Endodermal cell (in vitro differentiated cells): ENCODE results near the gene ASTN1. TPM values are rescaled to one million over a fixed set of nuclear protein-coding genes. Genes with fewer than 3 reads are reported as not detected.

Source experiments
- DNase-seq: peaks from one replicate; pipeline ENCODE4 v3.0.0-alpha.2; 2017
- H3K27ac ChIP-seq: 2 replicates; pipeline ENCODE4 v1.5.1; 2013; ENCODE audit warnings: mild to moderate bottlenecking, low read depth, low read length, moderate library complexity
- H3K27me3 ChIP-seq: 2 replicates; pipeline ENCODE4 v1.6.1; 2013; ENCODE audit warnings: mild to moderate bottlenecking, low read length, moderate library complexity; ENCODE audit not compliant: insufficient read depth, control insufficient read depth, poor library complexity, severe bottlenecking
- H3K36me3 ChIP-seq: 2 replicates; pipeline ENCODE4 v1.7.0; 2013; ENCODE audit warnings: mild to moderate bottlenecking, low read length, moderate library complexity; ENCODE audit not compliant: control insufficient read depth, insufficient read depth
- H3K4me1 ChIP-seq: one replicate; pipeline ENCODE4 v1.7.0; 2013; ENCODE audit warnings: low read length; ENCODE audit not compliant: control insufficient read depth, insufficient read depth
- H3K4me3 ChIP-seq: 2 replicates; pipeline ENCODE4 v1.5.1; 2013; ENCODE audit warnings: mild to moderate bottlenecking, low read length, moderate library complexity
- H3K9ac ChIP-seq: 2 replicates; pipeline ENCODE4 v1.6.1; 2013; ENCODE audit warnings: mild to moderate bottlenecking, low read length, moderate library complexity; ENCODE audit not compliant: poor library complexity, severe bottlenecking; ENCODE audit errors: extremely low read depth
- H3K9me3 ChIP-seq: 2 replicates; pipeline ENCODE4 v1.6.1; 2013; ENCODE audit warnings: mild to moderate bottlenecking, low read length, moderate library complexity; ENCODE audit not compliant: control insufficient read depth
- H3K27ac Mint-ChIP-seq: 2 replicates; pipeline ENCODE4 v1.8.0; 2020; ENCODE audit warnings: mixed read lengths
- H3K27me3 Mint-ChIP-seq: 2 replicates; pipeline ENCODE4 v1.8.0; 2021; ENCODE audit warnings: mild to moderate bottlenecking, mixed read lengths; ENCODE audit not compliant: insufficient read depth
- H3K36me3 Mint-ChIP-seq: 2 replicates; pipeline ENCODE4 v1.8.0; 2020; ENCODE audit warnings: low read depth, mixed read lengths
- H3K4me1 Mint-ChIP-seq: 2 replicates; pipeline ENCODE4 v1.8.0; 2020; ENCODE audit warnings: mixed read lengths
- H3K4me3 Mint-ChIP-seq: 2 replicates; pipeline ENCODE4 v1.8.0; 2020; ENCODE audit warnings: mild to moderate bottlenecking, moderate library complexity, mixed read lengths
- H3K9me3 Mint-ChIP-seq: 2 replicates; pipeline ENCODE4 v1.8.0; 2020; ENCODE audit warnings: mild to moderate bottlenecking, mixed read lengths
- CTCF ChIP-seq: fragments of 200-600 bp; sonication (generic); conservative IDR thresholded peaks from 2 replicates; pipeline ENCODE4 v1.5.0; 2021; ENCODE audit warnings: antibody characterized with exemption, mild to moderate bottlenecking
- WGBS, 2 experiments: methylation state at CpG; one replicate each; pipeline versions ENCODE4 v1.1.5 to v1.1.7; 2013; ENCODE audit warnings: missing lambda C conversion rate in 2 of 2, mixed read lengths in 1 of 2; ENCODE audit not compliant: insufficient coverage in 1 of 2, insufficient read length in 1 of 2; 5-methylcytosine and 5-hydroxymethylcytosine counted together
- total RNA-seq, 2 donors: library from RNA; stranded (reverse); fragmentation: NEBNext Ultra II Directional in 1 of 2; extraction: Animal tissue kit (Norgen Biotek cat#: 25700) in 1 of 2; gene quantifications; 2 replicates in 1 of 2; 3 replicates in 1 of 2; pipeline ENCODE4 v1.2.1, GENCODE V29; 2021

ASTN1 gene
- total RNA-seq, 2 donors from 2014 or later: 0.31 to 0.70 TPM

GRCh38 chr1:176932114-176933104 is 232.1 kb downstream of the ASTN1 start:
- no peak overlapping the region for H3K4me3 ChIP-seq
- Mint-ChIP-seq H3K36me3 (no peaks in the 10 kb centered on the region), H3K4me3 (no peak overlapping the region), H3K27ac (no peak overlapping the region), H3K9me3 (no peaks in the 10 kb centered on the region), H3K27me3 (peaks cover 9% of the 10 kb centered on the region), H3K4me1 (no peaks in the 10 kb centered on the region)
- no peak for TF ChIP-seq CTCF
- peaks cover 10% of the 10 kb centered on the region for H3K27me3 ChIP-seq
- 95% methylated on average over 4 to 7 of the region's 7 CpGs for WGBS, 2 experiments
- no peaks in the 10 kb centered on the region for H3K4me1 ChIP-seq
- H3K9ac ChIP-seq: no peak overlapping the region
- H3K36me3 ChIP-seq: no peaks in the 10 kb centered on the region
- no peak for DNase-seq
- no peaks in the 10 kb centered on the region for H3K9me3 ChIP-seq
- H3K27ac ChIP-seq: no peak overlapping the region

- Mint-ChIP-seq H3K9me3 (no peaks in the 10 kb centered on the region), H3K4me1 (peaks cover 4% of the 10 kb centered on the region), H3K27ac (no peak overlapping the region), H3K36me3 (no peaks in the 10 kb centered on the region), H3K27me3 (peaks cover 9% of the 10 kb centered on the region), H3K4me3 (no peak overlapping the region)
- H3K4me3 ChIP-seq: no peak overlapping the region
- no peak overlapping the region for H3K9ac ChIP-seq
- no peaks in the 10 kb centered on the region for H3K9me3 ChIP-seq
- WGBS, 2 experiments: 100% methylated on average over 1 of the region's 1 CpG; no CpG with 5 or more reads in 1 of the 2 experiments
- TF ChIP-seq CTCF: no peak
- H3K27ac ChIP-seq: no peak overlapping the region
- no peaks in the 10 kb centered on the region for H3K36me3 ChIP-seq
- no peaks in the 10 kb centered on the region for H3K4me1 ChIP-seq
- H3K27me3 ChIP-seq: peaks cover 10% of the 10 kb centered on the region
- DNase-seq: no peak
Observed at GRCh38 chr1:176931526-176931925, 233.0 kb downstream of the ASTN1 start.

- H3K9ac ChIP-seq: no peak overlapping the region
- no peak overlapping the region for H3K4me3 Mint-ChIP-seq
- no peak for TF ChIP-seq CTCF
- peaks cover 7% of the 10 kb centered on the region for H3K27me3 Mint-ChIP-seq
- no peak overlapping the region for H3K27ac ChIP-seq
- H3K9me3 Mint-ChIP-seq: no peaks in the 10 kb centered on the region
- H3K9me3 ChIP-seq: no peaks in the 10 kb centered on the region
- no peaks in the 10 kb centered on the region for H3K36me3 Mint-ChIP-seq
- no peaks in the 10 kb centered on the region for H3K27me3 ChIP-seq
- no peaks in the 10 kb centered on the region for H3K36me3 ChIP-seq
- no peaks in the 10 kb centered on the region for H3K4me1 ChIP-seq
- no peak for DNase-seq
- WGBS, 2 experiments: 73 to 81% methylated on average over 4 to 5 of the region's 5 CpGs
- H3K4me1 Mint-ChIP-seq: peaks cover 4% of the 10 kb centered on the region
- H3K27ac Mint-ChIP-seq: no peak overlapping the region
- H3K4me3 ChIP-seq: no peak overlapping the region
Observed at GRCh38 chr1:176926330-176927086, 238.0 kb downstream of the ASTN1 start.
